HG03442 (cell line): ENCODE results near the gene METTL1.
"Not testable (repeated sequence)": the region's sequence is repeated elsewhere in the genome, so short reads cannot be mapped to it uniquely, and the experiment has no call there.

Experiments
- ATAC-seq: cut with Tn5 transposase; IDR thresholded peaks from one replicate; pipeline ENCODE4 v1.9.1; 2021; ENCODE audit warnings: mild to moderate bottlenecking, moderate library complexity; ENCODE audit not compliant: unreplicated experiment

The METTL1 gene

DNA sequence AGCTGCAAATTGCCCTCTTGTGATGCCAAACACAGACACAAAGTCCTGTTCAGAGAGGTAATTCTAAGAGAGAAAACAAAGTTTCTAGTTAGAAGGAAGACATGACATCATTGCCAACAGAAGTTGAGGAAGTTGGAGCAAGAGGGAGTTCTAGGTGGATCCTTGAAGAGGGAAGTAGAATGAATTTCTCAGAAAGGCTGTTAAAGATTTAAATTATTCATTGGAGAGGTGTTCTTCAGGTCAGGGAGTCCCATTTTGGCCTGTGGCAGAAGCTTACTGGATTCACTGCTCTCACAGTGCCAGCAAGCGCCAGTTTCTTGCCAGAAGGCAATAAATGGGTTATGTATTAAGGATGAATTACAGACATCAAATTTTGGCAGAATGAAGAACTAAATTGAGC is 26.0 kb upstream of the METTL1 start:
- ATAC-seq: no peak

DNA sequence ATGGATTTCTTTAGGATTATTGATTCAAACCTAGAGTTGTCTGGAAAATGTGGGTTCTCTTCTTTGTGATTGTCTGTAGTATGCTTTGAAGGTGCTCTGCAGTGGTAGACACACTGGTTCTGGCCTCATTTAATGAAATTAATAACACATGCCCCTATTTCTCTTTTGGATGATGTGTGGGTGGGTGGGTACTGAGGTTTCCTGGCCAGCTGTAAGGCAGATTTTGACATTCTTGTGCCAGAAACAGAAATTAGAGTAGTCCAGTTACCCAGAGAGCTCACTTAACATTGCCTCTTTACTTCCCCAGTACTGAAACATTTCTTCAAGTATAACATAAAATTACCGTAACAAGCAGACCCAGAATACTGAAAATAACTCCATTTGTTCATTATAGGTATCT is 25.1 kb upstream of the METTL1 start:
- no peak for ATAC-seq

DNA sequence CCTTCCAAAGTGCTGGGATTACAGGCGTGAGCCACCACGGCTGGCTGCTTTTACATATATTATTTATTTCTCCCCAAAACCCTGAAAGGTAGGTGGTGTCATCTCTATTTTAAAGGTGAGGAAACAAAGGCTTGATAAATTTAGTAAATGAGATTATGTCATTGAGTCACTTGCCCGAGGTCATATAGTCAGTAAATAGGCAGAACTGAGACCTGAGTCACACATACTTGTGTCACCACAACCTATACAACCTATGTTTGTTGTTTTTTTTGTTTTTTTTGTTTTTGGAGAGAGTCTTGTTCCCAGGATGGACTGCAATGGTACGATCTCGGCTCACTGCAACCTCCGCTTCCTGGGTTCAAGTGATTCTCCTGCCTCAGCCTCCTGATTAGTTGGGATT is 23.4 kb upstream of the METTL1 start:
- no peak for ATAC-seq

DNA sequence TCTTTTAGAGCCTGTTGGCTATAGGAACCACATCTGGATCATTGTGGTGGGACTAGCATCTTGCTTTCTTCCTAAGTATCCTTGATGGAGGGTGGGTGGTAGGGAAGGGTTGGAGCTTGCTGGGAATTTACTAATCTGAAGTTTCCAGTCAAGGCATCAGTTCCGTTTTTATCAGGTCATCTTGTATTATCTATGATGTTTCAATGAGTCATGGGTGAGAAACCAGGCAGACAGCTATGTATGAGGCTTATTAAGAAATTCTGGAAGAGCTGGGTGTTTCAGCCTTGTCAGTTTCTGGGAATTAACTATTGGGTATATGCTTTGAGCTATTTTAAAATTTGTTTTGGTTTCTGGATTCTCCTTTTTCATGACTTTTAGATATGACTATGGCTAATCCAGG is 22.0 kb upstream of the METTL1 start:
- ATAC-seq: no peak

DNA sequence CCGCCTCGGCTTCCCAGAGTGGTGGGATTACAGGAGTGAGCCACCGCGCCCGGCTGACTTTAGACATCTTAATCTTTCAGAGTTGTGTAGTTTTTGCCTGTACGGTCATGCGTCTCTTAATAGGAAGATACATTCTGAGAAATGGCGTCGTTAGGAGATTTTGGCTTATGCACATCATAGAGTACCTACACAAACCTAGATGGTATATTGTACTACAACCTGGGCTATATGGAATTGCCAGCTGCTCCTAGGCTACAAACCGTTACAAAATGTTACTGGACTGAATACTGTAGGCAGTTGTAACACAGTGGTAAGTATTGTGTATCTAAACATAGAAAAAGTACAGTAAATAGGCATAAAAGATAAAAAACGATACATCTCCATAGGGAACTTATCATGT is 12.0 kb upstream of the METTL1 start:
- no peak for ATAC-seq

DNA sequence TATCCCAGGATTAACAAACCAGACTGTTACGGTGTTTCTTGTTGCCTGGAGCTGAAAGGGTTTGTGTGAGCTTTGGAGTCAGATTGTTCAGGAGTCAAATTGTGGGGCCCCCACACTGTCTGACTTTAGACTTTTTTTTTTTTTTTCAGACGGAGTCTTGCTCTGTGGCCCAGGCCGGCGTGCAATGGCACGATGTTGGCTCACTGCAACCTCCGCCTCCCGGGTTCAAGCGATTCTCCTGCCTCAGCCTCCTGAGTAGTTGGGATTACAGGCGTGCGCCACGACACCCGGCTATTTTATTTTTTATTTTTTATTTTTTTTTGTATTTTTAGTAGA is 11.5 kb upstream of the METTL1 start:
- no peak for ATAC-seq

DNA sequence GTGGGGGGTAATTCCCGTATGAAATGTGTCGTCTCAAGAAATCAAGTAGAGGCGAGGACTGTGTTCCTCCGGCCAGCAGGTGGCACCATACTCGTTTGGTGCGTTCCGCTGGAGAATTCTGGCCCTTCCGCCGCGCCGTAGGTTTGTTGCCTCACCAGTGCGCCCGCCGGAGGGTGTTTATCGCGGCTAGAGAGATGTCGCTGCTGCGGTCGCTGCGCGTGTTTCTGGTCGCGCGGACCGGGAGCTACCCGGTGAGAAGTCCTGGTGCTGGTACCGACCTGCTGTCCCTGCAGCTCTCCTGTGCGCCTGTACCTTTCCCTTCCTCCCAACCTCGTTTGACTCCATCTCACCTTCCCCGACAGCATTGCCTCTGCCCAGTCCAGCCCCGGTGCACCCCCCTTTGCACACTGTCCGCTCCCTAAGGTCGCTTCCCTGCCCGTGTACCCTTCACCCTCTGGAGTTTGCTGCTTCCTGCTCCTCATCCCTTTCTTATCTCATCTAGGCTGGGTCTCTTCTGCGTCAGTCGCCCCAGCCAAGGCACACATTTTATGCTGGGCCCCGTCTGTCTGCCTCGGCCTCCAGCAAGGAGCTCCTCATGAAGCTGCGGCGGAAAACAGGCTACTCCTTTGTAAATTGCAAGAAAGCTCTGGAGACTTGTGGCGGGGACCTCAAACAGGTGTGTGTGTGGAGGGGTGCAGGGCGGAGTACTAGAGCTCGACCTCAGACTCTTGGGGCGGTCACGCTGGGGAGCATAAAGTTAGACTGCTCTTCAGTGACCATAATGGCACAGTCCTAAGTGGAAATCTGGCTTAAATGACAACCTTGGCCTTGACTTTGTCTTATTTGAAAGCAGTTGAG is 10.9 kb upstream of the METTL1 start, which contains the start of gene TSFM:
TSFM (plus strand) TSS at position 180 of the 858 bp plus-strand sequence; CDS start at position 195, 15 bp downstream.
- ATAC-seq: peak; percentile 83

DNA sequence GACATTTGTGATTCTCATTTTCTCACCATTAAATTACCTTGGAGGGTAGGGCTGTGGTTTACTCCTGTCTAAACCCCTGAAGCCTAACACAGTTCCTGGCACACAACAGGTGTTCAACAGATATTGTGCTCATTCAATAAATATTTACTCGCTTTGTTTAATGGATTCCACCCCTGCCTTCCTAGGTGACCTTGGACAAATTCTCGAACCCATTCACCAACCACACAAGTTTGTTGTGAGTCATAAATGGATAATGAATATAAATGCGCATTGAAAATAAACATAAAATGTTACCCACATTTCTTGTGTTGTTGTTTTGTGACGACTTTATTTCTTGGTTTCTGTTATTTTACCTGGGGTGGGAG is 10.3 kb upstream of the METTL1 start:
- peak; percentile 21 for ATAC-seq

DNA sequence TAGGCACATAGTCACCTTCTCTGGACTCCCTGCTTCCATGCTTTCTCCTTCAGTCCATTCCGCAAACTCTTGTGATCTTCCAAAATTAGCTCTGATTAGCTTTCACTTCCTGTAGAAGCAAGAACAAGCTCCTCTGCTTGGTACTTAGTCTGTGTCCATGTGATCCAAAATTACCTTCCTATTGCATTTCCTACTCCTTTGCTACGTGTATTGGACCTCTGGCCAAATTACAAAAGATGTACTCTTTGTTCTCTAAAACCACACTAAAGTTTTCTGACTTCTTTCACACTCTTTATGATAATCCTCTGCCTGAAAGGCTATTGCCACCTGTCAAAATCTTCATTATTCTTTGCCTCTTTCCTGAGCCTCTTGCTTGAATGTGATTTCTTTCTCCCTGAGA is 9.9 kb upstream of the METTL1 start:
- ATAC-seq: no peak

DNA sequence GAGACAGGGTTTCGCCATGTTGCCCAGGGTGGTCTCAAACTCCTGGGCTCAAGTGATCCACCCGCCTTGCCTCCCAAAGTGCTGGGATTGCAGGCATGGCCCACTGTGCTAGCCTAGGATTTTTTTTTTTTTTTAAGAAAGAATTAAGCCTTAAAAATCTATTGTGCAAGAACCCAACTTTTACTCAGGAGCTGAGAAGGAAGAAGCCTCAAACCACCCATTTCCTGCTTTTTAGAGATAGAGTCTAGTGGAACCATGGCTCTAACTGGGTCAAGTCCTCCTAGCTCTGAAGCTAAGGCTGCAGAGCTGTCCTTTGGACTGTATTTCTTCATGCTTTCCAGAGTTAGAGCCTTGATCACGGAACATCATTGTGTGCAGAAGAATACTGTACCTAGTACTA is 9.3 kb upstream of the METTL1 start:
- no peak for ATAC-seq

DNA sequence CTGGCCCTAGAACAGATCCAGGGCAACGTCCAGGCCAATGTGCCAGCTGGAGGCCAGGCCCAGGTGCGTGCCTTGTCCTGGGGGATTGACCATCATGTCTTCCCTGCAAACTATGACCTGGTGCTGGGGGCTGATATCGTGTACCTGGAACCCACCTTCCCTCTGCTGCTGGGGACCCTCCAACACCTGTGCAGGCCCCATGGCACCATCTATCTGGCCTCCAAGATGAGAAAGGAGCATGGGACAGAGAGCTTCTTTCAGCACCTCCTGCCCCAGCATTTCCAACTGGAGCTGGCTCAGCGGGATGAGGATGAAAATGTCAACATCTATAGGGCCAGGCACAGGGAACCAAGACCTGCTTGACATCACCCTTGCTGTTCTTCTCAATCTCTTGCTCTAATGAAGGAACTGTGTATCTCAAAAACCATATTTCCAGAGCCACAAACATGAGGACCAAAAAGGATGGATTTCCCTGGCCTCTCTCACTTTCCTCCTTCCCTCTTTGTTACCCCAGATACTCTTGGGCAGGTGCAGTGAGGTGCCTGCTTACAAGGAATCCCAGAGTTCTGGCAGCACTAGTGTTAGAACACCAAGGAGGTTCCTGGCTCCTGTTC is 8.5 kb upstream of the METTL1 start:
- ATAC-seq: no peak

DNA sequence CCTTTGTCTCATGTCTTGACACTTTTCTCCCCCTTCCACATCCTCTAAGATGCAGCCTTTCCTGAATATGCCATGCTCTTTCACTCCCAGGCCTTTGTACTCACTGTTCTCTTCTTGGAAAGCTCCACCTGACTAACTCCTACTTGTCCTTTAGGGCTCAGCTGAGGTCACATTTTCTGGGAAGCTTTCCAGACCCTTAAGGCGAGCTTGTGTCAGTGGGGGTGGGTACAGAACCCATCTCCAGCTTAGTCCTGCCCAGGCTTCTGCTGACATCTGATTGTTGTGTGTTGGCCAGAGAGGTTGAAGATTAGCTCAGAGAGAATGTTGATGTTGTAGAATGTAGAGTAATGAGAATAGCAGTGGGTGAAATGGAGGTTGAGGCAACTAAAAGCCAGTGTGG is 7.8 kb upstream of the METTL1 start:
- no peak for ATAC-seq

DNA sequence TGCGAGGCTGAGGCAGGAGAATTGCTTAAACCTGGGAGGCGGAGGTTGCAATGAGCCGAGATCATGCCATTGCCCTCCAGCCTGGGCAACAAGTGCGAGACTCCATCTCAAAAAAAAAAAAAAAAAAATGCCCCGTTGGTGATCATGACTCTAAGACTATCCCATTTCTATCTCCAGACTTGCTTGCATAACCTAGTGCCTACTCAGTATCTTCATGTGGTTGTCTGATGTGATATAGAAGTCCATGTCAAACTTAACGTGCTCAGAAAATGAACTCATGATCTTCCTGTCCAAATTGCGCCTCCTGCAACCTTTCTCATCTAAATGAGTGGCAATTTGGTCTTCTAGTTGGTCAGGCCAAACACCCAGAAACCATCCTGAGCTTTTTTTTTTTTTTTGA is 6.0 kb upstream of the METTL1 start:
- ATAC-seq: no peak

DNA sequence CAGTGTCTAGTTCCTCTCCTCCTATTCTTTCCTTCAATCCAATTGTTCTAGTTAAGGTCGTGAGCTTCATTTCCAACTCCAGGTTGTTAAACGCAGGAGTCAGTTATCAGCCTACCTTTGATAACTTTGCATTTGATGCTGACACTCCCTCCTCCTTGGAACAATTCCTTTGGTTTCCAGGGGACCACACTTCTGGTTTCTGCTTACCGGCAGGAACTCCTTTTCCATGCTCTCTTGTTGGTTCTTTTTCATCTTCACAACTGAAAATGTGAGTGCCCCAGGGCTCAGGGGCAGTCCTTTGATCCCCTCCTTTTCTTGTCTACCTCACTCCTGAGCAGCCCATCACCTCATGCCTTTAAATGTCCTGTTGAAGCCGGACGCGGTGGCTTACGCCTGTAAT is 5.5 kb upstream of the METTL1 start:
- no peak for ATAC-seq

DNA sequence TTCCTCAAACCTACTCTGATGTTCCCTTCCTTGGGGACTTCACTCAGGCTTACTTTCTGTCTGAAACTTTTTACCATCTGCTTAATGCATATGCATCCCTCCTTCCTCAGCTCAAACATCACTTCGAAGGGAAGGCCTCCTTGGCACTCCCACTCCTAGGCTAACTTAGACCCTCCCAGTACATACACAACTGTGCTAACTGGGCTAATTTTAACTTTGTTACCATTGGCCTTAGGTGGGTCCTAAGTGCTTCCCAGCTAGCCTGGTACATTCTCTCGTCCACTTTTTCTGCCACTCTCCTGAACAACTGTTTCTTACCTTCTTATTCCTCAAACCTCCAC is 4.3 kb upstream of the METTL1 start:
- no peak for ATAC-seq

DNA sequence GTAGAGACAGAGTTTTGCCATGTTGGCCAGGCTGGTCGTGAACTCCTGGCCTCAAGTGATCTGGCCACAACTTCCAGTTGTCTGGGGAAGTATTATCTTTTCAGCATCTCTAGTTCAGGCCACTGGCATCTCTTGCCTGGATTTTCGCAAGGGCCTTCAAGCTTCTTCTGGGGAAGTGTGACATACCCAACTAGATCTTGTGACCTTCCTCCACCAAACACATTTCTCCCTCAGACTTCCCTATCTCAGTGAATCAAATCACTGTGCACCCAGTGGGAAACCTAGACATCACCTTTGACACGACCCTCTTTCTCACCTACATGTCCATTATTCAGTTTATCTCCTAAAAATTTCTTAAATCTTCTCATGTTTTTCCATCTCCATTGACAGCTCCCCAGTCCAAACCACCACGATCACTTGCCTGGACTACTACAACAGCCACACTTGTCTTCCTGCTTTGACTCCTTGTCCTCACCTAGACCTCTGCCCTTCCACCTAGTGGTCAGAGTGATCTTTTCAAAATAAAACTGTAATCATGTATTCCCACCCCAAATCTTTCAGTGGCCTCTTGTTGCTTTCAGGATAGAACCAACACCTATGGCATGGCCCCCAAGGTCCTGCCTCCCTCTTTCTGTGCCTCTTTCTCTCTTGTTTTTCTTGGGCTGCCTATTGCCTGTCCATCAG is 3.8 kb upstream of the METTL1 start:
- ATAC-seq: no peak

DNA sequence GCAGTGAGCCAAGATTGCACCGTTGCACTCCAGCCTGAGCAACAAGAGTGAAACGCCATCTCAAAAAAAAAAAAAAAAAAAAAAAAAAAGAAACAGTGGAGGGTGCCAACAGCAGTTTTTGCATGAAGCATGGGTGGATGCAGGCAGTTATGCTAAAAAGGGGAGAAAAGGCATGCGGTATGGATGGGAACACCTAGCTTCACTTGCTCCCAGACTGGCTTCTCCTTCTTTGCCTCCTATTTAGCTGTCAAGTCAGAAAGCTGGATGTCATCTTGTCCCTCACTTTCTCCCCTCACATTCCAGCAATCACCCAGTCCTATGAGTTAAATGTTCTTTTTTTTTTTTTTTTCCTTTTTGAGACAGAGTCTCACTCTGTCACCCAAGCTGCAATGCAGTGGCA is 3.1 kb upstream of the METTL1 start:
- ATAC-seq: no peak

DNA sequence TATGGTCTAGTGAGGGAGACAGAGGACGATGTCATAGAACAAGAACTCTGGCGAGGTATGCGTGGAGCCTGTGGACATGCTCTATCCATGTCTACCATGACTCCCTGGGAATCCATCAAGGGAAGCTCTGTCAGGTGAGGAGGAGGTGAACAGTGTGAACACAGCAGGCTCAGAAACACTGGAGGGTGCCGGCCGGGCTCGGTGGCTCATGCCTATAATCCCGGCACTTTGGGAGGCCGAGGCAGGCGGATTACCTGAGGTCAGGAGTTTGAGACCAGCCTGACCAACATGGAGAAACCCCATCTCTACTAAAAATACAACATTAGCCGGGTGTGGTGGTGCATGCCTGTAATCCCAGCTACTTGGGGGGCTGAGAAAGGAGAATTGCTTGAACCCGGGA is 2.7 kb upstream of the METTL1 start:
- ATAC-seq: not testable (repeated sequence)

DNA sequence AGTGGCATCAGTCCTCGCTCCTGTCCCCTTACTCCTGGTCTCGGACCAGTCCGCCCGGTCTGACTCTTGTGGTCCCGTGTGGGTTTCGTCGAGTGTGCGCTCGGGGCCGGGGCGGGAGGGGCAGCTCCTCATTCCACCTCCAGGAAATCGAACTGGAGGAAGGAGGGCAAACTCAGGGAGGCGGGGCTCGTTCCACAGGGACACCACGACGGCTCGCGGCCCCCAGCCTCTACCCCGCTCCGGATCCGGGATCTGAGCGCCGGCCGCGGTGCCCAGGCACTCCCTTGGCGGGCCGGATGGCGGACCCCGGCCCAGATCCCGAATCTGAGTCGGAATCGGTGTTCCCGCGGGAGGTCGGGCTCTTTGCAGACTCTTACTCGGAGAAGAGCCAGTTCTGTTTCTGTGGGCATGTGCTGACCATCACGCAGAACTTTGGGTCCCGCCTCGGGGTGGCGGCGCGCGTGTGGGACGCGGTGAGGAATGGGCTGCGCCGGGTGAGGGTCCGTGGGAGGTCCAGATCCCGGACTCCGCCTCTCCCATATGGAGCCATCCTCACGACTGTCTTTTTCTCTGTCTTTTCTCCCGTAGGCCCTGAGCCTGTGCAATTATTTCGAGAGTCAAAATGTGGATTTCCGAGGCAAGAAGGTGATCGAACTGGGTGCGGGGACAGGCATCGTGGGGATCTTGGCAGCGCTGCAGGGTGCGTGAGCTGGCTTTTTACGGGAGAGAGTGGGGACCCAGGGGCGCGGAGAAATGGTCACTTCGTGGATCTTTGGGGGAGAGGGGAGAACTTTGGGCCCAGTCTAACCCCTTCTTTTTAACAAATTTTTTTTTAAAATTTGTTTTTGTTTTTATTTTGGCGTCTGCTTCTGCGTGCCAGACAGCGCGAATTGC is 771 bp upstream of the METTL1 start, which contains the start of gene EEF1AKMT3:
EEF1AKMT3 (plus strand) TSS at position 186 of the 894 bp plus-strand sequence; CDS start at position 297, 111 bp downstream.
- peak; percentile 24 for ATAC-seq

DNA sequence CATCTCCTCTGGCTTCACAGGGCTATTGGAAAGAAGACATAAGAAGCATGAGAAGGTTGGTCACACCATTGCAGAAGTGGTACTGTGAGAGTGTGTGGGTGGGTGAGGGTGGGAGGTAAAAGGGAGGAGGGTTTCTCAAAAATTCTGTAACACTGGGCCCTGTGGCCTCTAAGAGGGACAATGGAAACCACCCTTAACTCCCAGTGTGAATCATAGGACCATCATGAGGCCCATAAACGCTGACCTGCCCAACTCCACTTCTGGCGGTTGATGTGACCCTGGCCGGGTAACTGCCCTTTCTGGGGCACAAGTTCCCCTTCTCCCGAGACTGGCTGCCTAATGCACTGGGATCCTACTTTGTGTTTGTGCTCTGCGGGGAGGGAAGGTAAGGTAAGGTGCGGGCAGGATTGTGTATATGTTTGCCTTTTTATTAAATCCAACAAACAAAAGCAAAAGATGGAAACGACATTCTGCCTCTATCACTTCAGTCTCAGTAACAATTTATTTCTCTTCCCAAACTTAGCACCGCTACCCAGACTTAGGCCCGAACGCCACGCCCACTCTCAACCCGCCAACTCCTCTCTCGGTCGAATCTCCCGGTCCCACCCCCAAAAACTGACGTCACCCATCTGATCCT is 551 bp downstream of the METTL1 start:
- peak; percentile 64 for ATAC-seq

DNA sequence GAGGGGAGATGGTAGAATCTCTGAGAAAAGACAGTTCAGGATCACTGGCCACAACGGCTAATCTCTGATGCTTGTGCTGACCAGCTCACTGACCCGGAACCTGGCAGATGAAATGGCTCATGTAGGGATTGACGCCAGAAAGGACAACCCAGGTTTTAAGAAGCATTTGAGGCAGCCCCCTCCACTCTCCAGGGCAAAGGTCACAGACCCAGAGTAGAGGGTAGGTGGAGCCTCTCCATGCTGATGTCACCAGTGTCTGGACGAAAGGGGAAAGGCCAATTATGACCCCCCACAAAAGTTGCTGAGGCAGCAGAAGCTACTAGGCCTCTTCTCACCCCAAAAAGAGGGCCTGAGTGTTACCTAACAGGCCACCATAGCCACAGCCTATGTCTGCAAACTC is 1.2 kb downstream of the METTL1 start:
- ATAC-seq: no peak
